CD4-positive, alpha-beta T cell treated with Interferon gamma for 1 hour (primary cell): ENCODE results near the gene ABI3BP.

Experiments
- DNase-seq: peaks from one replicate; pipeline ENCODE4 v3.0.0-alpha.2; 2020

The ABI3BP gene

DNA sequence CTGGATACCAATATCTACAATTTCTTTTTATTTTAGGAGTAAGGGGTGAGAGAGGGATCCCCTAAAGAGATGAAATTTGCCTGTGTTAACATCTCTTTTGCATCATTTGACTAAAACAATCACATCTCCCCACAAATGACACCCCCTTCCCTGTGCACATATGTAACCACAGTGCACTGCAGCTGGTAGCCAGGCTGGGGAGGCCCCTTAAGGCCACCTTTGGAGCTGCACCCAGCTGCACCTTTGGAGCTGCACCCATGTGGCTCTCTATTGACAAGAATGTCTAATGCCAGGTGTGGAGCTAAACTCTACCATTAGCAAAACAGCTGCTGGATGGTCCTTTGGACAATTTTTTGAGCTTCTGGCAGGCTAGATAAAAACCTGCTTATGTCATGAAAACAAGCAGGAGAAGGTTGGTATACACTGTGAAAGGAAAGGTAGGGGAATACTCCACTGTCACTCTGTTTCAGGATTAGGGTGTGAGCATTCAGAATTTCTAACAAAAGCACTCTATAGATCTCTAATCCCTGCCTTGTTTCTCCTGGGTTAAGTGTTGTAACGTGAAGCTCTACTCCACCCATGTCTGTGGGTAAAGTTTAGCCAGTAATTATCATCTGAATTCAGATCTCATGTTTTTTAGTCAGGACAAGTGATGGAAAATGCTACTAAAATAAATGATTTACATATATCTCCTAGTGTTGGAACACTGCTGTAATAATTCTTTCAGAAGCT is 231.8 kb downstream of the ABI3BP start:
- DNase-seq = no peak

DNA sequence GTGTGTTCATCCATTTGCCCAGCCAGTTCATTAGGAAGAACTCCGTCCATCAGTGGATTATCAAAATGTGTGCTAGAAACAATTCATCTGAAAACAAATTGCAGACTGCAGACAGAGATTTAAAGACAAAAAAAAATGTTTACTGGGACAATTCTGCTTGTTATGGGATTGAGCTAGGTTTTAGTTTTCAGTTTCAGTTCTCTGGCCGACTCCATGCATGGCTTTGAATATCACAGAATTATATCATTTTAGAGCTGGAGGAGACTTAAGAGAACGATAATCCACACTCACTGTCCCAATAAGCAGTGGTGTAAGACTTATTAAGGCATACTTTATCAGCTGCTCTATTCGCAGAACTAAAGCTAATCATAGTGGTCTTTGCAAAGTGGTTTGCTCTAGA is 232.8 kb downstream of the ABI3BP start:
- no peak for DNase-seq

DNA sequence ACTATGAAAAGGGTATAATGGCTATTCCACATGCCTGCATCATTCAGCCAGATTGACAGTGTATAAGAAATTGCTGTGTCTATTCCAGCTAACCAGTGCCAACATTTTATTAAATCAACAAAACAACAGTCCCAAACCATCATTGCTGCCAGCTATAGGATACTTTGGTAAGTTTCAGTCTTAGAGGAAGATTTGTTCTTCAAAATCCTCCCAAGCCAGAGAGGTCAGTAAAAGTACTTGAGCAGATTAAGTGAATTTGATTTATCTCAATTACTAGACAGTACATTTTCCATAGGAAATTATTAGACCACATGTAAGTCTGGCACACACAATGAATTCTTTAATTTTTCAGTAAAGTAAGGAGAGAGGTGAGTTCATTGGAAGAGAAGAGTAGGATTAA is 233.3 kb downstream of the ABI3BP start:
- DNase-seq = no peak

DNA sequence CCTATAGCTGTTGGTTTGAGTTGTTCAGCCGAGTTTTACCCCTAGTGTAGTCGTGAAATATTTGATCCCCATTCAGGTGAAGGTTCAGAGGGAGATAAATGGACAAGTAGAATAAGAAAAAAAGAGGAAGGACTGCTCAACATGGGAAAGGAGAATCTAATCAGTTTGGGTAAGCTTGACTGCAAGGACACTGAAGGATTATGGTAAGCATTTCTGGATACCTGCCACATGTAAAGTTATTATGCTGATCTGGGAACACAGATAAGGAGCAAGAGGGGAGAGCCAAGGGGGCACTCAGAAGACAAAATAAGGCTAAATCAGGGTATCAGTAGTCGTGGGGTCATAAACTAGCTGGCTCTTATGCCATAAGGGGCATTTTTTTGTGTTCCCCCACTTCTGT is 234.1 kb downstream of the ABI3BP start:
- no peak for DNase-seq

DNA sequence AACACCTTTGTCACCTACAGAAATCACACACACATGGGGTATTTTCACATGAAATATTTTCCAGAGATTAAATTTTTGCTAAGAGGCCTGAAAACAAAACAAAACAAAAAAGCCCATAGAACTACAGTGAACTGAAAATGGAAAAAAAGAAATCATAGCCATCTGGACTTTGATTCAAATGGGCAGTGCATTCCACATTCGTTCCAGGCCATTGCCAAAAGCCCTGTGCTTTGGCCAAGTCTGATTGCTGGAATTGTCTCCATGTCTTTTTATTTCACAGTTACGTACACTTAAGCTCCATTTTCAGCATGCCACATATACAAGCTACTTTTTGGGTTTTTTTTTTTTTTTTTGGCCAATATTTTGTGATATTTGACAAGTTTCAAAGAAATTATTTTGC is 236.8 kb downstream of the ABI3BP start:
- no peak for DNase-seq

DNA sequence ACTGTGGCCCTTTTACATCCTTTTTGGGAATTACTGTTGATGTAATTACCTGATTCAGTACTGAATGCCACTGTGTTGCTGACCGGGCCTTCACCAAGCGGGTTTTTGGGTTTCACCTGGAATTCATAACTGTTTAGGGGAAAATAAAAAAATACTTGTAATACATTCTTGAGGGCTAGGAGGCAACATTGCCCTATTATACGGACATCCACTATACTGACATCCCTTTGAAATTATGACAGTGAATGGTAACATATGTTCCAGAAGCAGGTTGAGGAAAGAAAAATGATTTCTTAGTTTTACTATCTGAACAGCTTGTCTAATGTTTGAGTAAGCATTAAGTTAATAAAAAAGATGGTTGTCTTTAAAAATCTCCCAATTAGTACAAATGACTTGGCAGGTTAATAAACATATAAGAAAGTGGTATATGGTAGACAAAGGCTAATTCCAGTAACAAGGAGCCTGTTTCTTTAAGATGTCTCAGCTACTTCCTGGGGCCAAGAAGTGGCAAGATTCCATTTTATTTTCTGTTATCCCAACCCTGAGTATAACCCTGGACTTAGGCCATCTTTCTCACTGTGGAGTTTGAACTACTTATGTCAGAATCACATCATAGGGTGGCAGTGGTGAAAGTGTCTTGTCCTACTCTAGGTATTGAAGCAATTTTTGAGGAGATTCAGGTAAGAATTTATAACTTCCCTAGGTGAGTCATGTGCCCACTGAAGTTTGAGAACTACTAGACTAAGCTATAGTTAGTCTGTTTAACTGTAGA is 238.5 kb downstream of the ABI3BP start:
- DNase-seq = no peak

DNA sequence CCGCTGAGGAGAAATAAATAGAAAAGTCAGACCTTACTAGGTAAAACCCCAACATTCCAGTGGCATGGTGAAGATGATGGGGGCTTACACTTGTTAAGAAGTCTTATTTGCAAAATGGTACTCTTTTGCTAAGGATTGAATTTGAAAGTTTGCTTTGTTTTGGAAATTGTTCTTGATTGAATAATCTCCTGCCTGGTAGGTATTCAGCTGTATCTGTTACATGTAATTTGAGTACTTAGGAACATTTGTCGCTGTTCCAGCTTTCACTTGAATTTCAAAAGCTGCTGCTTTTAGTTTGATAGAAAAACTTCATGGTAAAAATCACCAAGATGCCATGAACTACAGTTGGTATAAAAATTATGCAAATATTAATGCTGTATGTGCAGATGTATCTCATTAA is 239.4 kb downstream of the ABI3BP start:
- no peak for DNase-seq

DNA sequence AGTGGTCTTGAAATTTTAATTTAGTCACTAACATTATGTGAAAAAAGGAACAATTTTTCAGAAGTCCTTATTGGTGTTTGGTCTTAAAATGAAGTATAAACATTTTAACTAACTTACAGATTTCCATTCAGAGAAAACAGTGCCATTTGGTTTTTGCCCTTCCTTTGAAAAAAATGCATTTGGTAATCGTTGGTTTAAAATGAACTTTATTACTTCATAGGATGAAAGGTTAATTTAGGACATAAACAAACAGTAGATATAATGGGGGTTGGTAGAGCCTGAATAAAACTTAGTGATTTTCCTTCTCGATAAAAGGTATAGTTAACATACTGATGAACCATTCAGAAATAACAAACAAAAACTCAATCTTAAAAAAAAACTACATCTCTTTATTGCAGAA is 244.3 kb downstream of the ABI3BP start:
- no peak for DNase-seq

DNA sequence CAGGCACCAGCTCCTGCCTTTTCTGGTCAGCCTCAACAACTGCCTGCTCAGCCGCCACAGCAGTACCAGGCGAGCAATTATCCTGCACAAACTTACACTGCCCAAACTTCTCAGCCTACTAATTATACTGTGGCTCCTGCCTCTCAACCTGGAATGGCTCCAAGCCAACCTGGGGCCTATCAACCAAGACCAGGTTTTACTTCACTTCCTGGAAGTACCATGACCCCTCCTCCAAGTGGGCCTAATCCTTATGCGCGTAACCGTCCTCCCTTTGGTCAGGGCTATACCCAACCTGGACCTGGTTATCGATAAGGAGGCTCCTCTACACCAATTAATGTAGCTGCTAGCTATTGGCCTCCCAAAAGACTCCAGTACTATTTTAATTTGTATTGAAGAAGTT is 245.0 kb downstream of the ABI3BP start:
- no peak for DNase-seq

DNA sequence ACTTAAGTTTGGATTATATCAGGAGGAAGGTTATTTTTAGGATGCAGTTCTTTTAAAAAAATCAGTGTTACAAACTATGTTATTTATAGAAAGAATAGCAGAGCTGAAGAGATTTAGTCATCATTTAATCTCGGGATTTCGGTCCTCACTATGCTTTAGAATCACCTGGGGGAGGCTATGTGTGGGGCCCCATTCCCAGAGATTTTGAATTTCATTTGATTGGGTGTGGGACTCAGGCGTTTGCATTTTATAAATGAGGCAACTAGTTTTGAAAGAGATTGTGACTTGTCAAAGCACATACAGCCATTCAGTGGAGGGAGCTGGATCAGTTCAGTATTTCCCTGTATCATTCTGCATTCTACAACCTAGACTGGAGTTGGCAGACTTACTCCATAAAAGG is 247.1 kb downstream of the ABI3BP start:
- DNase-seq = no peak

DNA sequence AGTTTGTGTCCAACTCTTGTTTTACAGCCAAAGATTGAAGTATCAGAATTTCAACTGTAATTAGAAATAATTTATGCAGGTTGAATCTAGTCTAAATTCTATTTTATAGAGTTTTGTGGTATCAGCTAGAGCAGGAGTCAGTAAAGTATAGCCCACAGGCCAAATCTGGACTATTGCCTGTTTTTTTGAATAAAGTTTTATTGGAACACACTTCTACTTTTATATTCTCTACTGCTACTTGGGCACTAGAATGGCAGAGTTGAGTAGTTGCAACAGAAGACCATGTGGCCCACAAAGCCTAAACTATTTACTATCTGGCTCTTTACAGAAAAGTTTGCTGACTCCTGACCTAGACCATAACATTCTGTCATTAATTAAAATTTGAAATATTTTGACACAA is 247.6 kb downstream of the ABI3BP start:
- no peak for DNase-seq

DNA sequence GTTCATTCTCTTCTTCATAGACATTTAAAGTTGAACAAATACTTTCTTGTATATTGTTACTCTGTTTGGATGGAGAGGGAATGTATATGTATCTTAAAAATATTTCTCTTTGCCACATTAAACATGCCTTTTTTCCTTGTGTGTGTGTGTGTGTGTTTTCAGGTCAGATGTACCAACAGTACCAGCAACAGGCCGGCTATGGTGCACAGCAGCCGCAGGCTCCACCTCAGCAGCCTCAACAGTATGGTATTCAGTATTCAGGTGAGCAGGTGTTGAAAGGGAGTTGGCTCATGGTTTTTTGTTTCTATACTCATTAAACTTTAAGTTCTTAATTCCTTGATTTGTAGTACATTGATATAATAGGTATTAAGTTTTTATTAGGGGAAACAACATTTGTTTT is 248.6 kb downstream of the ABI3BP start:
- DNase-seq = no peak

DNA sequence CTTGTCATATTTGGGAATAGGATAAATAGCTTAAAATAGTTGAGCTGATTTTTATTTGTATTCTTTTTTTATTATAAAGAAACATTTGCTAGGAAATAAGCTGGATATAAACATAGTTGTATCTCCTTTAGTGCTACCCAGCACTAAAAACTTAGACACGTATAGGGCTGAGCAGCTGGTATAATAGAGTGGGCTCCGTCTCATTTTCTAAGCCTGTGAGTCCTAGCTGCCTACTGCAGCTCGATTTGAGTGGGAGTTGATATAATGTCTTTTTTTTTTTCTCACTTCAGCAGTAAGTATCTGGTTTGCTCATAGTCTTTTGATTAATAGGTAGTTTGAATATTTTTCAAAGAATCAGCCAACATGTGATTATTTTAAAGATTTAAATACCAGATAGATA is 249.7 kb downstream of the ABI3BP start:
- DNase-seq = no peak

DNA sequence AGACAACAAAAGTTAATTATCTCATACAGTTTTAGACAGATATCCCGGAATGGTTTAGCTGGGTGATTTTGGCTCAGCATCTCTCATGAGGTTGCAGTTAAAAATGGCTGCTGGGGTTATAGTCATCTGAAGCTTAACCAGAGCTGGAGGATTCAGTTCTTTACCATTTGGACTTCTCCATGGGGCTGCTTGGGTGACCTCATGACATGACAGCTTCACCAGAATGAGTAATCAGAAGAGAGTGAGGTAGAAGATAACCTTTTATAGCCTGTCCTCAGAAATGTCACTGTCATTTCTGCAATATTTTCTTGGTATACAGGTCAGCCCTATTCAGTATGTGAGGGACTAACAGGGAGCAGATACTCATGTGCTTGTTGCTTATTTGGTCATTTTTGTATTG is 253.0 kb downstream of the ABI3BP start:
- DNase-seq = no peak

DNA sequence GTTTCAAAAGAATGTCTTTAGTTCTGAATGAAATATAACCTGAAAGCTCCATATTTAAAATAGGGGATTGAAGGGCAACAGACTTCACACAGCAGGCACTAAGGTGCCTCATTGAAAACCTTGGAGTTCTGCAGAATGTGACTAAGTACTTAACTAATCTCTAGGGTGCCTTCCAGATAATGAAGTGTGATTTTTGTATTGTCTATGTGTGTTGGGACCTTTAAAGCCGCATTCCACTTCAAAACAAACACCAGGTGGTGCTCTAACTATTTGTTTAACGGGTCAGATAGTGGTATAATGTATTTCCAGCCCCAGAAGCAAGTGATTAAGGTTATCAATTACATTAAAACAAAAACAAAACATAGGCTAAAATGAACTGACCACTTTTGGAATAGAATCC is 255.9 kb downstream of the ABI3BP start:
- no peak for DNase-seq

DNA sequence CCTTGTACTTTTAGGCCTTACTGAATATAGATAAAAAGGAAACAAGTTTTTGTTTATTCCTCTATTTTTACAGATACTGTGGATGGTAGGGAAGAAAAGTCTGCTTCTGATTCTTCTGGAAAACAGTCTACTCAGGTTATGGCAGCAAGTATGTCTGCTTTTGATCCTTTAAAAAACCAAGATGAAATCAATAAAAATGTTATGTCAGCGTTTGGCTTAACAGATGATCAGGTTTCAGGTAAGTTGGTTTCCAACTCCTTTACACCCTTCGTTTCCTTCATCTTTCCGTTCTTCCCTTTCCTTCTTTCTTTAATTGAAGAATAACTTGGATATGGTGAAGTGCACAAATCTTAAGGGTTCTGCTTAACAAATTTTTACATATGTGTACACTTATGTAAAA is 260.8 kb downstream of the ABI3BP start:
- DNase-seq = no peak

DNA sequence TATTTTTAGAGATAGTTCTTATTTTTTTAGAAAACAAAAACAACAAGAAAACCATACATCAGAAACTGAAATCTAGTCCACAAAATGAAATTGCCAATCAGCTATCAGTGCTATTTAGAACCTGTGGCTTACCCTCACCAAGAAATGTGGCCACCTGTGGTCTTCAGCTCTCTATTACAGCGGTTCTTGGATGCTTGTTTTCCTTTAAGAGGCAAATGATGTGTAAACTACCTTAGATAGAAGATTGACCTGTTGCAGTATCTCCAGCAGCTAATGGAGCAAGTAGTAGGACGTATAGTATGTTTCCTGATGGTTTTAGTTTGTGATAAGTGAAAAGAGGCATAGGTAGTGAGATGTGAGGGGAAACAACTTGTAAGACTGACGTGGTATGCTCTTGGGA is 262.7 kb downstream of the ABI3BP start:
- DNase-seq = no peak

DNA sequence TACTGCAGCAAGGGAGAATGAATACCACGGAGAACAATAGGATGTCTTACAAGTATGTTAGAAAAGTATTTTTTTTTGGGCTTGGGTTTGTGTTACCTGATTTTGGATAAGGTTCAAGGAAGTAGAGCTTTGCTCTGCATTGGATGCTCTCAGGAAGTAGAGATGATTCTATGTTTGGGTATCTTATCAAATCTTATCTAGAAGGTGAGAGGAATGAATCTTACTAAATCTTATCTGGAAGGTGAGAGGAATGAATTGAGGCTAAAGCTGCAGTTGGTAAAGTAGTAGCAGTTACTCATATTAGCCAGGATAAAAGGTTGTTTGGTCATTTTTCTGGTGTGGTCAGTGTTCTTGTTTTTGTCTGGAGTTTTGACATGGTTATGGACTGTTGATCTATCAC is 266.5 kb downstream of the ABI3BP start:
- no peak for DNase-seq

DNA sequence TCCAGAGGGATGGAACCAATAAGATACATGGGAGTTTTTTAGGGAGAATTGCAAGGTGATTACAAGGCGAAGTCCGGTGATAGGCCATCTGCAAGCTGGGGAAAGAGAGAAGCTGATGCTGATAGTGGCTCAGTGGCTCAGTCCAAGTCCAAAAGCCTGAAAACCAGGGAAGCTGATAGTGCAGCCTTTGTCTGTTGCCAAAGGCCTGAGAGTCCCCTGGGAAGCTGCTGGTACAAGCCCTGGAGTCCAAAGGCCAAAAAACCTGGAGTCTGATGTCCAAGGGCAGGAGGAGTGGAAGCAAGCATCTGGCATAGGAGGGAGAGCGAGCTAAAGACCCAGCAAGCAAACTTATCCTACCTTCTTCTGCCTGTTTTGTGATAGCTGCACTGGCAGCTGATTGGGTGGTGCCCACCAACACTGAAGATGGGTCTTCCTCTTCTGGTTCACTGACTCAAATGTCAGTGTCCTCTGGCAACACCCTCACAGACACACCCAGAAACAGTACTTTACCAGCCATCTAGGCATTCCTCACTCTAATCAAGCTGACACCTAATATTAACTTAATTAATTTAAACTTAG is 267.2 kb downstream of the ABI3BP start:
- DNase-seq = no peak

DNA sequence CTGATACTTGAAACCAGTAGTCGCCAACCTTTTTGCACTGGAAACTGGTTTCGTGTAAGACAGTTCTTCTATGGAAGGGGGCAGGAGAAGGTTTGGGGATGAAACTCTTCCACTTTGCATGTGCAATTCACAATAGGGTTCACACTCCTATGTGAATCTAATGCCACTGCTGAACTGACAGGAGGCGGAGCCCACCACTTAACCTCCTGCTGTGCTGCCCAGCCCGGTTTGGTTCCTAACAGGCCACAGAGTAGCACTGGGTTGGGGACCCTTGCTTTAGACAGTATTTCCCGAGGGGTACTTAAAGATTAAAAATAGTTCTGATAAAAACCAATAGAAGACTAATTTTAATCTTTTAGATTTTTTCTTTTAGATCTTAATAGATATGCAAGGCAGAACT is 272.8 kb downstream of the ABI3BP start:
- DNase-seq = no peak

DNA sequence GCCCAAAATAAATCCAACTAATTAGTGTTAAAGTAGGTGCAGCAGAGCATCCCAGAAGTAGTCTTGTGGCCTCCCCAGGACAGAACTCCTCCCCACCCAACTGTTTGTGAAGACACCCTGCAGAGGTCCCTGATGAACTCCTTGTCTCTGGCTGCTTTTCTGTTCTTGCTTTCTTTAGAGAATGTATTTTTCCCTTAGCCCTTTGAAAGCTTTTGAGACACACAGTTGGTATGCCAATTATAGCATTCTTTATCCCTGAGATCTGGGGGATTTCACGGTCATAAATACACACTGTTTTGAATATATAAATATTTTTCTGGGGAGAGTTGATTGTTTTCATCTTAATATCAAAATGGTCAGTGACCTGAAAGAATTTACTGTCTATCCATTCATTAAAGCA is 274.1 kb downstream of the ABI3BP start:
- DNase-seq = no peak

DNA sequence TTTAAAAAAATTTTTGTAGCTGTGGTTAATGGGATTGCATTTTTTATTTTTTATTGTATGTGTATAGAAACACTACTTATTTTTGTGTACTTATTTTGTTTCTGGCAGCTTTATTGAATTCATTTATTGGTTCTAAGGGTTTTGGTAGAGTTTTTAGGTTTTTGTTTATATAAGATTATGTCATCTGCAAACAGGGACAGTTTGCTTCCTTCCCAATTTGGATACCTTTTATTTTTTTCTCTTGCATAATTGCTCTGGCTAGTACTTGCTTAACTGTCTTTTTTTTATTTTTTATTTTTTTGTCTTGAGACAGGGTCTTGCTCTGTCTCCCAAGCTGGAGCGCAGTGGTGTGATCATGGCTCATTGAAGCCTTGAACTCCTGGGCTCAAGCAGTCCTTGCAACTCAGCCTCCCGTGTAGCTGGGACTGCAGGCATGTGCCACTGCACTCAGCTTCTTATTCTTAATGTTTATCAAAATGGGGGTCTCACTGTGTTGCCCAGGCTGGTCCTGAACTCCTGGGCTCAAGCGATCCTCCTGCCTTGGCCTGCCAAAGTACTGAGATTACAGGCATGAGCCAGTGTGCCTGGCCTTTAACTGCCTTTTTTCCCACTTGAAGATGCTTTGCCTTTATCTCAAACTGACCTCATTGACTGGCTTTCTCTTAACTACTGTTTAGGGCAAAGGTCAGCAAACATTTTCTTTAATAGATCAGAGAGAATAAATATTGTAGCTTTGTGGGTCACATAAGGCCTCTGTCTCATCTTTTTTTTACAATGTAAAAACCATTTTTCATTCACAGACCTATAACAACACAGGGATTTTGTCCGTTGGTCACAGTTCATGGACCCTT is 275.4 kb downstream of the ABI3BP start:
- DNase-seq = no peak

DNA sequence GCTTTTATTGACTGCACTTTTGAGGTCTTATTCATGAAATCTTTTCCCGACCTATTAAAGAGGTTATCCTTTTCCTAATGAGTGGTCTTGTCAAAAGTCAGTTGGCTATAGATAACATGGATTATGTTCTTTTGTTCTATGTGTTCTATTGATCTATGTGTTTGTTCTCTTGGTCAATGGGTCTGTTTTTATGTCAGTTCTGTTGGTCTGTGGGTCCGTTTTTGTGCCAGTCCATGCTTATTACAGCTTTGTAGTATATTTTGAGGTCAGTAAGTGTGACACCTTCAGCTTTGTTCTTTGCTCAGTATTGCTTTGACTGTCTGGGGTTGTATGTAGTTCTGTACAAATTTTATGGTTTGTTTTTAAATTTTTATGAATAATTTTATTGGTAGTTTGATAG is 276.2 kb downstream of the ABI3BP start:
- DNase-seq = no peak

DNA sequence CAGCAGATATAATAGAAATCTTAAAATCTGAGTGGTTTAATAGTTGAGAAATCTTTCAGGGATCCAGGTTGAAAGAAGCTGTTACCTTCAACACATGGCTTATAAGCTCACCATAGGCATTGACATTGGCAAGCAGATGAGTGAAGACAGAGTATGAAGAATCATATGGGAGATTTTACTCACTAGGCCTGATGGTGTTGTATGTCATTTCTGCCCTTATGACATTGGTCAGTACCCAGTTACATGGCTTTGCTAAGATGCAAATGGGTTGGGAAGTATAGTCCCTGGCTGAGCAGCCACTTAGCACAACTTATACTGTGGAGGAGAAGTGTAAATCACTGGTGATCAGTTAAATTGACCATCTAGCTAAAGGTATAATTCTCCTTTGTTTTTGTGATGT is 278.0 kb downstream of the ABI3BP start:
- no peak for DNase-seq
